IMR-90 (cell line): ENCODE measurements around the gene SYAP1. TPM values are rescaled to one million over a fixed set of nuclear protein-coding genes. Genes with fewer than 3 reads are reported as not detected.

ENCODE experiments used
- ATAC-seq: fragments of 200-7000 bp; cut with Tn5 transposase; 2 replicates; pipeline ENCODE4 v1.9.1; 2020; ENCODE audit warnings: low read depth, mild to moderate bottlenecking, moderate library complexity
- BruUV-seq: library from RNA; stranded (reverse); fragments of 400-500 nt; replicated peaks from 2 replicates; lab custom pipeline; 2021; lab: Mats Ljungman, UMichigan
- CTCF ChIA-PET: fragments of 300-600 bp; formaldehyde crosslinking; extraction: SDS; loops from one replicate; lab custom pipeline; 2021; ENCODE audit warnings: antibody characterized with exemption; lab: Yijun Ruan, JAX
- POLR2A ChIA-PET: fragments of 300-600 bp; sonication (Branson Sonifier 250); formaldehyde crosslinking; loops from one replicate; lab custom pipeline; 2022; ENCODE audit warnings: antibody characterized with exemption; ENCODE audit not compliant: unreplicated experiment; lab: Charles Lee
- DNase-seq: peaks from one replicate; pipeline ENCODE4 v3.0.0; 2013
- H2AFZ ChIP-seq: replicated peaks from 2 replicates; pipeline ENCODE3; 2013; ENCODE audit warnings: low read length, mild to moderate bottlenecking; ENCODE audit not compliant: poor library complexity
- H2AK5ac ChIP-seq: 2 replicates; pipeline ENCODE4 v1.6.1; 2013; ENCODE audit warnings: low read depth, low read length, inconsistent platforms
- H2AK9ac ChIP-seq: replicated peaks from 2 replicates; pipeline ENCODE3; 2013; ENCODE audit warnings: mild to moderate bottlenecking, low read depth, low read length, moderate library complexity; ENCODE audit not compliant: poor library complexity
- H2BK120ac ChIP-seq: 2 replicates; pipeline ENCODE4 v1.6.1; 2013; ENCODE audit warnings: low read depth, low read length, inconsistent platforms
- H2BK15ac ChIP-seq: 3 replicates; pipeline ENCODE4 v1.6.1; 2013; ENCODE audit warnings: low read depth, low read length, inconsistent platforms
- H2BK20ac ChIP-seq: 2 replicates; pipeline ENCODE4 v1.6.1; 2013; ENCODE audit warnings: low read depth, mild to moderate bottlenecking, inconsistent platforms, low read length, moderate library complexity
- H2BK5ac ChIP-seq: 2 replicates; pipeline ENCODE4 v1.6.1; 2013; ENCODE audit warnings: mild to moderate bottlenecking, low read depth, low read length, inconsistent platforms; ENCODE audit not compliant: poor library complexity, severe bottlenecking
- H3K14ac ChIP-seq: replicated peaks from 2 replicates; pipeline ENCODE4 v1.6.1; 2013; ENCODE audit warnings: low read depth, low read length, inconsistent platforms
- H3K18ac ChIP-seq: 2 replicates; pipeline ENCODE4 v1.6.1; 2013; ENCODE audit warnings: low read depth, low read length, control low read depth
- H3K23ac ChIP-seq: 2 replicates; pipeline ENCODE4 v1.6.1; 2013; ENCODE audit warnings: low read depth, low read length, inconsistent platforms
- H3K27ac ChIP-seq: 2 replicates; pipeline ENCODE4 v1.5.1; 2013; ENCODE audit warnings: mild to moderate bottlenecking, control low read depth, low read length; ENCODE audit not compliant: insufficient read depth
- H3K27me3 ChIP-seq: 2 replicates; pipeline ENCODE4 v1.6.1; 2013; ENCODE audit warnings: low read length; ENCODE audit not compliant: control insufficient read depth, insufficient read depth
- H3K36me3 ChIP-seq: 2 replicates; pipeline ENCODE4 v1.6.1; 2013; ENCODE audit warnings: low read length, mixed read lengths; ENCODE audit not compliant: control insufficient read depth, insufficient read depth
- H3K4ac ChIP-seq: 2 replicates; pipeline ENCODE4 v1.6.1; 2013; ENCODE audit warnings: low read depth, low read length, inconsistent platforms
- H3K4me1 ChIP-seq: 2 replicates; pipeline ENCODE4 v1.6.1; 2013; ENCODE audit warnings: low read length, mixed read lengths; ENCODE audit not compliant: control insufficient read depth, insufficient read depth
- H3K4me2 ChIP-seq: 2 replicates; pipeline ENCODE4 v1.6.1; 2013; ENCODE audit warnings: low read depth, mild to moderate bottlenecking, control low read depth, low read length, moderate library complexity
- H3K4me3 ChIP-seq: 2 replicates; pipeline ENCODE4 v1.5.1; 2013; ENCODE audit warnings: low read depth, mild to moderate bottlenecking, control low read depth, low read length, moderate library complexity; ENCODE audit not compliant: insufficient read depth
- H3K56ac ChIP-seq: 2 replicates; pipeline ENCODE4 v1.6.1; 2013; ENCODE audit warnings: low read length, inconsistent platforms; ENCODE audit not compliant: insufficient read depth; ENCODE audit errors: extremely low read depth
- H3K79me1 ChIP-seq, 2 experiments: 2 replicates each; pipeline ENCODE4 v1.6.1; 2013; ENCODE audit warnings: low read length in 2 of 2, inconsistent platforms in 1 of 2, low read depth in 1 of 2
- H3K9ac ChIP-seq: 2 replicates; pipeline ENCODE4 v1.6.1; 2013; ENCODE audit warnings: low read depth, low read length, control low read depth
- H3K9me1 ChIP-seq: 2 replicates; pipeline ENCODE4 v1.6.1; 2013; ENCODE audit warnings: low read length, inconsistent platforms; ENCODE audit not compliant: insufficient read depth
- H3K9me3 ChIP-seq: 2 replicates; pipeline ENCODE4 v1.6.1; 2013; ENCODE audit warnings: low read length; ENCODE audit not compliant: control insufficient read depth, insufficient read depth
- H4K20me1 ChIP-seq: 2 replicates; pipeline ENCODE4 v1.6.1; 2013; ENCODE audit warnings: low read length, inconsistent platforms; ENCODE audit not compliant: insufficient read depth
- H4K5ac ChIP-seq: 2 replicates; pipeline ENCODE4 v1.6.1; 2013; ENCODE audit warnings: mild to moderate bottlenecking, low read depth, low read length, control low read depth
- H4K8ac ChIP-seq, 2 experiments: 2 replicates each; pipeline ENCODE4 v1.6.1; 2013; ENCODE audit warnings: low read depth in 2 of 2, low read length in 2 of 2, control low read depth in 1 of 2, inconsistent platforms in 1 of 2
- H4K91ac ChIP-seq: 2 replicates; pipeline ENCODE4 v1.6.1; 2013; ENCODE audit warnings: low read depth, low read length, inconsistent platforms; ENCODE audit not compliant: insufficient read depth
- BHLHE40 ChIP-seq: fragments of 150-350 bp; IDR thresholded peaks from 2 replicates; pipeline ENCODE4 v1.6.1; 2016; ENCODE audit warnings: mild to moderate bottlenecking, low read depth, low read length
- CEBPB ChIP-seq: IDR thresholded peaks from 2 replicates; pipeline ENCODE4 v1.6.1; 2012; ENCODE audit warnings: low read depth, low read length, improper control_type of control experiment
- CHD1 ChIP-seq: IDR thresholded peaks from 2 replicates; pipeline ENCODE4 v1.6.1; 2012; ENCODE audit warnings: low read depth, low read length, improper control_type of control experiment
- CTCF ChIP-seq: conservative IDR thresholded peaks from 2 replicates; pipeline ENCODE4 v1.5.1; 2012; ENCODE audit warnings: mild to moderate bottlenecking, low read depth, low read length, improper control_type of control experiment
- FOS ChIP-seq: fragments of 150-350 bp; IDR thresholded peaks from 2 replicates; pipeline ENCODE4 v1.6.1; 2016; ENCODE audit warnings: low read depth, low read length
- MAFK ChIP-seq: IDR thresholded peaks from 2 replicates; pipeline ENCODE4 v1.6.1; 2012; ENCODE audit warnings: low read depth, low read length, improper control_type of control experiment
- MAZ ChIP-seq: IDR thresholded peaks from 2 replicates; pipeline ENCODE4 v1.6.1; 2012; ENCODE audit warnings: low read depth, mild to moderate bottlenecking, low read length, improper control_type of control experiment, moderate library complexity, borderline replicate concordance
- MXI1 ChIP-seq: IDR thresholded peaks from 2 replicates; pipeline ENCODE4 v1.6.1; 2012; ENCODE audit warnings: low read depth, mild to moderate bottlenecking, low read length, moderate library complexity, borderline replicate concordance
- NFE2L2 ChIP-seq: fragments of 150-350 bp; IDR thresholded peaks from 2 replicates; pipeline ENCODE4 v1.6.1; 2016; ENCODE audit warnings: low read depth, mild to moderate bottlenecking, low read length
- POLR2A ChIP-seq: IDR thresholded peaks from 2 replicates; pipeline ENCODE4 v1.6.1; 2012; ENCODE audit warnings: mild to moderate bottlenecking, low read depth, low read length
- RAD21 ChIP-seq: IDR thresholded peaks from 2 replicates; pipeline ENCODE4 v1.6.1; 2012; ENCODE audit warnings: low read length, improper control_type of control experiment
- RCOR1 ChIP-seq: IDR thresholded peaks from 2 replicates; pipeline ENCODE4 v1.6.1; 2012; ENCODE audit warnings: mild to moderate bottlenecking, low read length, improper control_type of control experiment; ENCODE audit not compliant: insufficient replicate concordance
- RFX5 ChIP-seq: IDR thresholded peaks from 2 replicates; pipeline ENCODE4 v1.8.0; 2012; ENCODE audit warnings: low read depth, mild to moderate bottlenecking, low read length, moderate library complexity
- SMC3 ChIP-seq: fragments of 150-350 bp; IDR thresholded peaks from 2 replicates; pipeline ENCODE4 v1.6.1; 2016; ENCODE audit warnings: low read depth, mild to moderate bottlenecking, antibody characterized with exemption, low read length, moderate library complexity
- USF2 ChIP-seq: fragments of 150-350 bp; IDR thresholded peaks from 2 replicates; pipeline ENCODE4 v1.6.1; 2017; ENCODE audit warnings: mild to moderate bottlenecking, antibody characterized with exemption, low read length, low read depth
- dilution Hi-C: fragments of 300-500 bp; cut with HindIII; formaldehyde crosslinking; loops from one replicate; pipeline ENCODE4 v1.14.3; 2018; ENCODE audit warnings: low sequenced_read_pairs; ENCODE audit not compliant: unreplicated experiment
- in situ Hi-C: fragments of 300-500 bp; cut with MboI; formaldehyde crosslinking; loops from 3 replicates; pipeline ENCODE4 v1.14.3; 2019; ENCODE audit warnings: low sequenced_read_pairs, inconsistent platforms, mixed read lengths
- intact Hi-C: fragments of 100-400 bp; cut with micrococcal nuclease; formaldehyde crosslinking; loops from 2 replicates; pipeline ENCODE4 v1.10.0; 2022
- polyA plus RNA-seq, 3 experiments: library from polyadenylated mRNA; depleted of rRNA; stranded (reverse); fragments of >200 nt; gene quantifications; 2 replicates each; pipeline ENCODE4 v1.2.3, GENCODE V29; 2012; ENCODE audit warnings: low replicate concordance in 1 of 3
- total RNA-seq: library from RNA; depleted of rRNA; stranded (reverse); fragments of >200 nt; gene quantifications from 2 replicates; pipeline ENCODE4 v1.2.3, GENCODE V29; 2012
- TF ChIP-seq, protein P1 (sequence below): fragments of 150-350 bp; IDR thresholded peaks from 2 replicates; pipeline ENCODE4 v1.6.1; 2016; ENCODE audit warnings: low read depth, mild to moderate bottlenecking, low read length, moderate library complexity, borderline replicate concordance

SYAP1 gene
- total and polyA plus RNA-seq, 2 of the 4 experiments (the other 2 are of a cell fraction) = 17.7 to 35.0 TPM

DNA sequence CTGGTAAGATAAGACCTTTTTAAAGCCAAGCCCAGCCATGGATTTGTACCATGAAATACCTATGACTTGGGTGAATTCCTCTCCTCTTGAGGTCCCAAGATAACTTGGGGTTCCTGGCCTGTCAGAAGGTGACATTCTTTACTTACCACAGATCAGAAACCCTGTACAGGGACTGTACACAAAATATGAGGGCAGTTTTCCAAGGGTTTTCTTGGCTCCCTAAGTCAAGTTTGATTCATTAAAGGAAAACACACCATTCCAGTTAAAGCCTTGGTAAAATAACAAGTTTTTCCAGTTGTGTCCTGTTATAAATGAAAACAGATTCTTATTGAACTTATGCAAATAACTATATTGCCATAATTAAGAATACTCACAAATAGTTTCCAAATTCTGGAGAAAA, 8.2 kb downstream of the SYAP1 start:
- no TSS peak for BruUV-seq
- ATAC-seq = no peak
- Histone ChIP-seq H3K36me3 (0 out of 2 replicates have a peak, but pooled peaks cover under 1% of the 10 kb centered on the region), H2AK5ac (no peak overlapping the region), H3K9me3 (no peaks in the 10 kb centered on the region), H2BK20ac (no peak overlapping the region), H4K5ac (no peak overlapping the region), H4K8ac (no peak overlapping the region), H3K4me3 (no peak overlapping the region), H3K14ac (no peak overlapping the region), H2BK15ac (no peak overlapping the region), H3K4me1 (peaks cover under 1% of the 10 kb centered on the region; the same call in 1 of the 2 replicates), H2BK120ac (no peak overlapping the region), H3K9ac (no peak overlapping the region), H4K20me1 (peaks cover 39% of the 10 kb centered on the region), H3K79me1 (peaks cover 2 to 30% of the 10 kb centered on the region in 2 experiments; a peak in 3 of 4 replicates), H3K4me2 (no peak overlapping the region), H3K27ac (no peak overlapping the region), H3K56ac (no peak overlapping the region), H3K4ac (no peak overlapping the region), H3K27me3 (no peaks in the 10 kb centered on the region), H3K23ac (no peak overlapping the region), H2AFZ (no peak overlapping the region), H3K9me1 (peaks cover 10% of the 10 kb centered on the region), H2BK5ac (no peak overlapping the region), H4K91ac (no peak overlapping the region), H3K18ac (no peak overlapping the region), H2AK9ac (no peak overlapping the region)
- ChIA-PET CTCF (no interaction called here), POLR2A (no interaction called here)
- intact Hi-C loops = no loop called here
- DNase-seq = no peak
- TF ChIP-seq POLR2A (no peak), NFE2L2 (no peak), SMC3 (no peak), RAD21 (no peak), RFX5 (no peak), CHD1 (no peak), RCOR1 (no peak), MXI1 (no peak), BHLHE40 (no peak), CEBPB (no peak), CTCF (no peak), MAFK (no peak), USF2 (no peak), MAZ (no peak), FOS (no peak)
- TF ChIP-seq, protein P1, sequence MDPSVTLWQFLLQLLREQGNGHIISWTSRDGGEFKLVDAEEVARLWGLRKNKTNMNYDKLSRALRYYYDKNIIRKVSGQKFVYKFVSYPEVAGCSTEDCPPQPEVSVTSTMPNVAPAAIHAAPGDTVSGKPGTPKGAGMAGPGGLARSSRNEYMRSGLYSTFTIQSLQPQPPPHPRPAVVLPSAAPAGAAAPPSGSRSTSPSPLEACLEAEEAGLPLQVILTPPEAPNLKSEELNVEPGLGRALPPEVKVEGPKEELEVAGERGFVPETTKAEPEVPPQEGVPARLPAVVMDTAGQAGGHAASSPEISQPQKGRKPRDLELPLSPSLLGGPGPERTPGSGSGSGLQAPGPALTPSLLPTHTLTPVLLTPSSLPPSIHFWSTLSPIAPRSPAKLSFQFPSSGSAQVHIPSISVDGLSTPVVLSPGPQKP = no peak
- in situ Hi-C loops = no loop called here
- dilution Hi-C loops = no loop called here
